PFSK-1 (cell line): ENCODE data around the gene CTNND2.

Experiments used
- POLR2AphosphoS5 ChIP-seq: IDR thresholded peaks from 2 replicates; pipeline ENCODE4 v1.6.1; 2012; ENCODE audit warnings: low read depth, mild to moderate bottlenecking, control low read depth, low read length, moderate library complexity
- TAF1 ChIP-seq: IDR thresholded peaks from 2 replicates; pipeline ENCODE4 v1.6.1; 2012; ENCODE audit warnings: low read length, control low read depth, borderline replicate concordance; ENCODE audit not compliant: insufficient read depth

DNA sequence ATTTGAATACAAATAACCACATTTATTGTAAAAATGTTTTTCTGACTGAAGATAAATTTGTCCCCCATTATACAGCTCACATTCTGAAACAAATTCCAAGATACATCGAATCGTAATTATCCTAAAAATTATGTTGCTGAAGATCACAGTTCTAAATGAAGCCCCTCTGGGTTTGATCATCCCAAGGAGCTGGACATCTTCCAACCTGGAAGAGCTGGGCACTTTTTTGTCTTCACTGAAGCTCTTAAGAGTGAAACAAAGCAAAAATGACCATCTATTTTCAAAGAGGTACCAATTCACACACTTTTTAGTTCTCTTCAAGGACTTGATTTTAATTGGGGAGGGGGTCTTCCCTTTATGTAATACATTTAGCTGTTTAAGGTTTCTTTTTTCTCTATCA lies 5.5 kb downstream of the CTNND2 start:
- TF ChIP-seq POLR2AphosphoS5 (no peak), TAF1 (no peak)
